ENCODE data around the gene PRM2.

PRM2 gene

DNA sequence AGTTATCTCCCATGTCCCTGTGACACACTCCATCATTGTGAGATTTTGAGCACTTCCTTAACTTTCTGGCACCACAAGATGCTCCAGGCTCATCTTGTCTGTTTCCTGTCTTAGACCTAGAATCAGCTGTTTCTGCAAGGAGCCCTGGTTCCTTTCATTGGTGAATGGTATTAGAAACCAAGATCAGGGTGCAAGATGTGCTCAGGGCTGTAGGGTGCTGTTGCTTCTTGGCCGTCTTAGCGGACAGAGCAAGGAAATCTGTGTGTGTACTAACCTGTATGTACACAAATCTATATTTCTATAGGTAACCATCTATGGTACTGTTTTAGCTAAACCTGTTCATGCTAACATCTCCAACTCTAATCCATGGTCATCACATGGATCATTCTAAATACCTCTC is 12.9 kb upstream of the PRM2 start:
- DNase-seq = no peak

GRCh38 chr16:11285842-11286241 is 9.6 kb upstream of the PRM2 start:
- DNase-seq = no peak

DNA sequence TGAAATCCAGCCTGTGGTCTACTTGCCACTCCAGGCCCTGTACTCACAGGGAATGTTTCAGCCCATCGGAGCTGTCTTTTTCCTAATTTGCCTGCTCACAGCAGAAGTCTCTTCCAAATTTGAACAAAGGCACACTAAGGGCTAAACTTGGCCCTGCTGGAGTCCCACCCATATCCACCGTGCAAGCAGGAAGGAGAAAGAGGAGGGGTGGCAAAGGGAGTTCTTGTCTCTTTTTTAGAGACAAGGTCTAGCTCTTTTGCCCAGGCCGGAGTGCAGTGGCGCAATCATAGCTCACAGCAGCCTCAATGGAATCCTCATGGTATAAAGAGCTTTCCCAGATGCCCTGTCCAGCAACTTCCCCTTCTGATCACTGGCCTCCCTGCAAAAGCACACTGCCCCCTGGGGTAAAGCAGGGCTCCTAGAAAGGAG is 7.6 kb upstream of the PRM2 start:
- DNase-seq = no peak

- no peak for DNase-seq
These were observed 4.6 kb upstream of the PRM2 start, which contains the start of gene PRM1 for GRCh38 chr16:11280616-11281522. PRM1 (minus strand) TSS chr16:11281330; CDS start chr16:11281238, 92 bp downstream.

GRCh38 chr16:11278681-11279628 is 2.7 kb upstream of the PRM2 start:
- no peak for DNase-seq

- DNase-seq = no peak
These were observed 1.5 kb upstream of the PRM2 start for GRCh38 chr16:11277607-11278337.

DNA sequence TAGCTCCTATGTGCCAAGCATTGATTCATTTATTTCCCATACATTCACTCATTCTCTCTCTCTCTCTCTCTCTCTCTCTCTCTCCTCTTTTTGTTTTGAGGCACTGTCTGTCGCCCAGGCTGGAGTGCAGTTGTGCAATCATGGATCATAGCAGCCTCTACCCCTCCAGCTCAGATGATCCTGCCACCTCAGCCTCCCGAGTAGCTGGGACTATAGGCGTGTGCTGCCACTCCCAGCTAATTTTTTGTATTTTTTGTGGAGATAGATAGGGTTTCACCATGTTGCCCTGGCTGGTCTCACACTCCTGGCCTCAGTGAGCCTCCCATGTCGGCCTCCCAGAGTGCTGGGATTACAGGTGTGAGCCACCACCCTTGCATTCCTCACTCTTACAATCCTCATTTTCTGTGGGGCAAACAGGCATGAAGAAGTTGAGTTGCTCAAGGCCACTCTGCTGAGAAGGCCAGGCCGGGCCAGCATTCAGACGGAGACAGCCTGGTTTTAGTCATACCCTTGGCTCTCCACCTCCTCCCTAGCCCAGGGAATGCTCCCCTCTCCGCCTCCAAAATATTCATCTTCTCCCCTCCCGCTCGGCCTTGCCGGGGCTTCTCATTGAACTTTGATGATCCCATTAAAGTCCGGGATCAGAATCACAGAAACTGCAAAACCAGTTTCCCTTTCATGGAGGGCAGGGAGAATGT is 765 bp upstream of the PRM2 start:
- no peak for DNase-seq

- no peak for DNase-seq
These were observed 1.3 kb downstream of the PRM2 start for GRCh38 chr16:11274964-11275363.

DNA sequence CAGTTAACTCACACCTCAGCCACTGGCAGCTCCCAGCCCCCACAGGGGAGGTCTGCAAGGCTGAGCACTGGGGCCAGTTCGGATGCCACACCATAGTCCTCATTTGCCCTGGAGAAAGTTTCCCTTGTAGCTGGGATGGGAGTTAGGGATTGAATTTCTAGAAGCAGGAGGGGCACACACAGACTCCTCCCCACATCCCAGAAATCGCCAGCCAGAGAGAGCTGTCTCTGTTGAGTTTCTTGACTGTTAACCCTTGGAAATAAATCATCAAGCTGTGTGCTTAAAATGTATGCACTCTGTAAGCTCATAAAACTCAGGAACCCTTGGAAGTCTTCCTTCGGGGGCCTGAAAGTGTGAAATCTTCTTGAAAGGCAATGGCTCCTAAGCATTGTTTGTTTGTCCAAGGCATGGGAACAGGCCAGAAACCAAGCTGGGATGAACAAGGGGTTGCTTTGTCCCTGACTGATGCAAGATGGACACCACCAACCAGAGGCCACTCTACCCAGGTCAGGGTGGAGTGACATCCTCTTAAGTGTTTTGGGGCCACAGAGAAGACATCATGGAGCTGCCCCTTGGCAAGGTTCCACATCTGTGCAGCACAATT is 2.5 kb downstream of the PRM2 start:
- no peak for DNase-seq

DNA sequence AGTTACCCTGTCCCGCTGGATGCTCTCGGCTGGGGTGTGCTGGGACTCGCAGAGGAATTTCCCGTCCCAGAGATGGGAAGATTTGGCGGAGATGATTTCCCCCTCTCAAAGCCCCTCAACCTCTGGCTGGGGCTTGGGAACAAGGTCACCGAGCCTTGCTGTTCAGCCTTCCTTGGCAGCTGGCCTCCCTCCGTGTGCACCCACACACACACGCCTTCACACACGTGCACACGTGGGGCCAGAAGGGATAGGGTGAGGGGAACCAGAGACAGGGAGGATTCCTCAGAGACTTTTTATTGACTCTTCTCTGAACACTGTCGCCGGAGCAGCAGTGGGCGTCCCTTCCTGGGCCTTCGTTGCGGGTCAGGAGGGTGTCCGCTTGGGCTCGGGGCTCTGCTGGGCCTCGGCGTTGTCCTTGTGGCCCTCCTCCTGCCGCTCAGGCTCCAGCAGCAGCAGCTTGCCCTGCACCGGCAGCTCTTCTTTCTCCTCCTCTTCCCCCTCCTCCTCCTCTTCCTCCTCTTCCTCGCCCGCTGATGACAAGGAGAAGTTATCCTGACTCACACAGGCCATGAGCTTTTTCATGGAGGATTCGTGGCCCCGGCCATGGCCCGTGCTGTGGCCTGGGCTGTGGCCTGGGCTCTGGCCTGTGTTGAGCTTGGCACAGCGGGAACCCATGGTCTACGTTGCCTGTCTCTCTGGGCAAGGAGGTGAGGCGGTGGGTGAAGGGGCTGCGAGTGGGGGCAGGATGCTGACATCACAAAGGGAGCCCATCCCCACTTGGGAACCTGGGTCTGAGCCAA is 3.2 kb downstream of the PRM2 start, which contains the start of gene PRM3:
Gene PRM3, minus strand, starts transcription at position 709 of the 800 bp plus-strand sequence. Its CDS starts 34 bp downstream, at position 675.
- DNase-seq = no peak

- no peak for DNase-seq
These were observed 3.8 kb downstream of the PRM2 start for GRCh38 chr16:11272484-11272883.

- no peak for DNase-seq
These were observed 4.7 kb downstream of the PRM2 start for GRCh38 chr16:11271610-11272009.

GRCh38 chr16:11270602-11271162 is 5.6 kb downstream of the PRM2 start:
- DNase-seq = no peak

DNA sequence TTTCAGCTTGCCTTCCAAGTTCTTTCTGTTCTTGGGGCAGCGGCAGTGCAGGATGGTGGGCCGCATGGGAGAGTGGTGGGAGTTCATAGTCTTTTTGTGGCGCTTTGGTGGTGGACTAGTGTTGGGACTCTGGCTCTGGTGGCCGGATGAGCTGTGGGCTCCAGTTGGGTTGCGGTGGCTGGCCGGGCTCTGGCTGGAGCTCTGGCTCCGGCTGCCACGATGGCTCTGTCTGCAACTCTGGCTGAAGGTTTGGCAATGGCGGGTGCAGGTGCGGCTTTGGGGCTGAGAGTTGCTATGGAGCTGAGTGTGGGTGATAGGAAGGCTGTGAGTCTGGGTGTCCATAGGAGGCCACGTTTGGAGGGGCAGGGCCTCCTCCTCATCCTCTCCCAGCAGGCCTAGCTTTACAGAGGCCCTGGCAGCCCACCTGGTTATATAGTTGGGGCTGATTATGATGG is 7.3 kb downstream of the PRM2 start, which contains the start of gene TNP2:
Gene TNP2, minus strand, starts transcription at position 405 of the 455 bp plus-strand sequence. Its CDS starts 63 bp downstream, at position 342.
- no peak for DNase-seq

GRCh38 chr16:11265124-11265523 is 11.2 kb downstream of the PRM2 start:
- DNase-seq = no peak

DNA sequence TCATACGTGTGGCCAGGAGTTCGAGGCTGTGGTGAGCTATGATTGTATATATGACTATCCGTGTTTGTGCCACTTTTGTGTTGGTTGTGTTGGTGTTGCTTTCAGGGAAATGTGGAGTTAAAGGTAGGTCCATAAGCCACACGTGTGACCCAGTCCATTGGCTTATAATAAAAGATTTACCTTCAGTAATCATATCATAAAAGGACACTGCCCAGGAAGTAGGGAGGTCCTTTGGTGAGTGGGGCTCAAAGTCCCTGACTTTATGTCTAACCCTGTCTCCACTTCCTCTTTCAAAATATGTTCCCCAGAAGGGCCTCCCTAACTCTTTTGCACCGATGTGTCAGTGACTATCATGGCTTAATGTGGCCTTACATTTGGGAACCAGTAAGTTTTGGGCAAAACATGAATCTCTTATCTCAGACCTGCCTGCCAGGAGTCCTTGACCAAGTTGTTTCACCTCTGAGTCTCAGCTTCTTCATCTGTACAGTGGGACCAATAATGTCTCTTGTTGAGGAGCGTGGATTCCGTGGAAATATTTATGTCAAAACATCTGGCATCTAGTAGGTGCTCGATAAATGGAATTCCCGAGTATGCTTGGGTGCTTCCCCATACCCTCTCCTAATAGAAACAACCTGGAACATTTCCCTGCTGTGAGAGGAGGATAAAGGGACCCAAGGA is 12.0 kb downstream of the PRM2 start:
- no peak for DNase-seq

- no peak for DNase-seq
These were observed 12.5 kb downstream of the PRM2 start for GRCh38 chr16:11263737-11264136.

DNA sequence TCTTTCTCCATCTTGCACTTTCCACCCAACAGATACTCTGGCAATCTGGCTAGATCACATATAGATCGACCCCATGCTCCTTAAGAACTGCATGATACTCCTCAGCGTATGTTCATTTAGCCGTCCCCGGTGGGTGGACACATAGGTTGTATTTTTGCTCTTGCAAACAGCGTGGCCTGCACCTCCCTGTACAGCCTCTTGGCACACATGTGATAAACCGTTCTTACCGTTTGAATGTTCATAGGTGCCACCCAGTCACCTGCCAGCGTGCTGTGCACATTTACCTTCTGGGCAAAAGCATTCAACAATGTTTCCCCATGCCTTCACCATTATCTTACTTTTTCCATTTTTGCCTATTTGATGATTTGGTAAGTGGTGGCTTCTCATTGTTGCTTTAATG is 13.4 kb downstream of the PRM2 start:
- DNase-seq = no peak

- no peak for DNase-seq
These were observed 15.7 kb downstream of the PRM2 start for GRCh38 chr16:11260596-11260966.

Data from fibroblast of skin of abdomen (primary cell).